ENCODE data around the gene PALB2. TPM values are rescaled to one million over a fixed set of nuclear protein-coding genes. Genes with fewer than 3 reads are reported as not detected.

Gene PALB2
- total and polyA plus RNA-seq, 10 of the 15 experiments (the other 5 are each of a cell fraction or from before 2014, with no cell fraction given): 9.2 to 24.6 (median 17.6) TPM

GRCh38 chr16:23581764-23582163 is 59.3 kb downstream of the PALB2 start:
- ChIA-PET RAD21 (ENCODE audit: unreplicated experiment) (no interaction called here), CTCF (interaction anchor here (1.2 to 1.5 kb wide), 2 partner anchors 10 to 15 kb away, joined by 3 to 6 read pairs; partner anchors contain the start of gene NDUFAB1), SMC1A (ENCODE audit: uncharacterized antibody, unreplicated experiment) (no interaction called here), POLR2A (no interaction called here)
- Histone ChIP-seq H3K9ac (ENCODE audit: control insufficient read depth, insufficient read depth, low read length) (no peak overlapping the region), H4K20me1 (ENCODE audit: control insufficient read depth, insufficient read depth) (no peaks in the 10 kb centered on the region), H3K9me3 (replicated peaks; ENCODE audit: control insufficient read depth, insufficient read depth, low read length) (no peaks in the 10 kb centered on the region), H2AFZ (ENCODE audit: control insufficient read depth, low read depth, low read length) (no peak overlapping the region), H3K79me2 (ENCODE audit: control insufficient read depth, insufficient read depth, low read length) (no peaks in the 10 kb centered on the region), H3K27me3 (replicated peaks in 1 of 2; ENCODE audit: control insufficient read depth in 2 of 2, insufficient read depth in 2 of 2, low read length in 1 of 2) (no peaks in the 10 kb centered on the region), H3K4me2 (ENCODE audit: control insufficient read depth, insufficient read depth) (no peak overlapping the region), H3K36me3 (ENCODE audit: control insufficient read depth in 2 of 2, insufficient read depth in 2 of 2, low read length in 1 of 2) (peaks cover 8 to 26% of the 10 kb centered on the region in 2 experiments), H3K27ac (ENCODE audit: control insufficient read depth, insufficient read depth) (no peak overlapping the region), H3K4me1 (ENCODE audit: control insufficient read depth, insufficient read depth, low read length) (no peaks in the 10 kb centered on the region), H3K4me3 (no peak overlapping the region)
- in situ Hi-C loops (cut with MboI) (no loop called here), intact Hi-C loops (cut with micrococcal nuclease; ENCODE audit: unreplicated experiment) (no loop called here)
- TF ChIP-seq LARP7 (IDR thresholded peaks at IDR 0.05): no peak
- no peak for TF ChIP-seq NFYA (IDR thresholded peaks at IDR 0.05; ENCODE audit: borderline replicate concordance, low read depth, low read length)
- no peak for TF ChIP-seq SMC3 (IDR thresholded peaks at IDR 0.05; ENCODE audit: borderline replicate concordance, low read length)
- no peak for TF ChIP-seq HDGF (IDR thresholded peaks at IDR 0.05)
- TF ChIP-seq ZBTB11 (CRISPR knock-in tag; IDR thresholded peaks at IDR 0.05): no peak
- no peak for TF ChIP-seq ESRRA (IDR thresholded peaks at IDR 0.05; ENCODE audit: low read length)
- no peak for TF ChIP-seq BCL11A (IDR thresholded peaks at IDR 0.05; ENCODE audit: low read depth, low read length)
- no peak for TF ChIP-seq IRF5 (IDR thresholded peaks at IDR 0.05; ENCODE audit: borderline replicate concordance)
- no peak for TF ChIP-seq ELK1 (IDR thresholded peaks at IDR 0.05; ENCODE audit: low read depth, low read length)
- TF ChIP-seq USF2 (IDR thresholded peaks at IDR 0.05; ENCODE audit: borderline replicate concordance, low read depth, low read length): no peak
- TF ChIP-seq GABPA (IDR thresholded peaks at IDR 0.05; ENCODE audit: low read depth): no peak
- TF ChIP-seq NFXL1 (IDR thresholded peaks at IDR 0.05; ENCODE audit: borderline replicate concordance): no peak
- TF ChIP-seq ATF7 (IDR thresholded peaks at IDR 0.05; ENCODE audit: low read depth): no peak
- TF ChIP-seq NRF1 (conservative IDR thresholded peaks at IDR 0.05; ENCODE audit: low read depth, low read length): no peak
- no peak for TF ChIP-seq IRF3 (IDR thresholded peaks at IDR 0.05)
- no TSS peak for BruUV-seq (replicated peaks)
- DNase-seq (ENCODE audit: low read depth, low spot score) (no peak), ATAC-seq (no peak), FAIRE-seq (no peak)
